A549 (cell line): ENCODE results near the gene BCL3. TPM values are rescaled to one million over a fixed set of nuclear protein-coding genes. Genes with fewer than 3 reads are reported as not detected.

ENCODE experiments used
- BHLHE40 ChIP-seq: IDR thresholded peaks from 2 replicates; pipeline ENCODE4 v1.6.1; 2012; ENCODE audit warnings: low read depth, low read length, inconsistent platforms
- CBX2 ChIP-seq: fragments of 200-600 bp; sonication (generic); IDR thresholded peaks from 2 replicates; pipeline ENCODE4 v1.6.1; 2016; ENCODE audit warnings: low read depth, mild to moderate bottlenecking, borderline replicate concordance
- CBX8 ChIP-seq: fragments of 200-600 bp; sonication (generic); IDR thresholded peaks from 2 replicates; pipeline ENCODE4 v1.6.1; 2016
- CHD2 ChIP-seq: fragments of 150-350 bp; IDR thresholded peaks from 2 replicates; pipeline ENCODE4 v1.6.1; 2014; ENCODE audit warnings: low read length; ENCODE audit not compliant: partially characterized antibody
- CTCF ChIP-seq: fragments of >200 bp; sonication (Bioruptor Twin); formaldehyde crosslinking; IDR thresholded peaks from 3 replicates; pipeline ENCODE4 v1.5.1; 2016
- EHF ChIP-seq: fragments of 250-450 bp; sonication (Bioruptor Pico); IDR thresholded peaks from 2 replicates; pipeline ENCODE4 v1.5.0; 2020; ENCODE audit warnings: mild to moderate bottlenecking
- EHMT2 ChIP-seq: fragments of 200-600 bp; sonication (generic); IDR thresholded peaks from 2 replicates; pipeline ENCODE4 v1.6.1; 2016; ENCODE audit warnings: antibody characterized with exemption, low read depth, mild to moderate bottlenecking, moderate library complexity
- EP300 ChIP-seq, 2 experiments: fragments of >200 bp; sonication (Bioruptor Twin); formaldehyde crosslinking; IDR thresholded peaks; 2 replicates in 1 of 2; 3 replicates in 1 of 2; pipeline ENCODE4 v1.6.1; 2016 to 2017
- FOSB ChIP-seq: fragments of 250-450 bp; sonication (Bioruptor Pico); IDR thresholded peaks from 2 replicates; pipeline ENCODE4 v1.5.0; 2020; ENCODE audit warnings: mild to moderate bottlenecking, moderate library complexity
- FOXS1 ChIP-seq: fragments of 250-450 bp; sonication (Bioruptor Pico); IDR thresholded peaks from 2 replicates; pipeline ENCODE4 v1.5.0; 2020; ENCODE audit warnings: mild to moderate bottlenecking, moderate library complexity
- HDAC2 ChIP-seq: fragments of 200-600 bp; sonication (generic); IDR thresholded peaks from 2 replicates; pipeline ENCODE4 v1.6.1; 2016
- HES2 ChIP-seq: fragments of >200 bp; sonication (Bioruptor Twin); formaldehyde crosslinking; IDR thresholded peaks from 2 replicates; pipeline ENCODE4 v1.6.1; 2016
- HOXA7 ChIP-seq: fragments of 250-450 bp; sonication (Bioruptor Pico); IDR thresholded peaks from 2 replicates; pipeline ENCODE4 v1.5.0; 2020; ENCODE audit warnings: mild to moderate bottlenecking, moderate library complexity
- HOXB13 ChIP-seq: fragments of 250-450 bp; sonication (Bioruptor Pico); IDR thresholded peaks from 2 replicates; pipeline ENCODE4 v1.5.0; 2020; ENCODE audit warnings: low read depth, mild to moderate bottlenecking, moderate library complexity
- HOXB5 ChIP-seq: fragments of 250-450 bp; sonication (Bioruptor Pico); IDR thresholded peaks from 2 replicates; pipeline ENCODE4 v1.5.0; 2020; ENCODE audit warnings: mild to moderate bottlenecking, moderate library complexity
- JUN ChIP-seq, 2 experiments: fragments of >200 bp; sonication (Bioruptor Twin); formaldehyde crosslinking; IDR thresholded peaks; 2 replicates in 1 of 2; 3 replicates in 1 of 2; pipeline ENCODE4 v1.6.1; 2016 to 2017
- JUNB ChIP-seq: fragments of >200 bp; sonication (Bioruptor Twin); formaldehyde crosslinking; IDR thresholded peaks from 2 replicates; pipeline ENCODE4 v1.6.1; 2016
- KDM1A ChIP-seq: fragments of 200-600 bp; sonication (generic); IDR thresholded peaks from 2 replicates; pipeline ENCODE4 v1.6.1; 2016; ENCODE audit warnings: low read depth, mild to moderate bottlenecking
- MAFK ChIP-seq: fragments of 450-650 bp; IDR thresholded peaks from 2 replicates; pipeline ENCODE4 v1.6.1; 2014; ENCODE audit not compliant: partially characterized antibody
- MAX ChIP-seq: IDR thresholded peaks from 2 replicates; pipeline ENCODE4 v1.6.1; 2012
- MAZ ChIP-seq: fragments of 150-350 bp; IDR thresholded peaks from 2 replicates; pipeline ENCODE4 v1.6.1; 2014; ENCODE audit warnings: antibody characterized with exemption, low read depth, low read length, borderline replicate concordance
- NFE2L2 ChIP-seq: fragments of 150-350 bp; conservative IDR thresholded peaks from 2 replicates; pipeline ENCODE4 v1.6.1; 2014; ENCODE audit warnings: low read length
- NPAS2 ChIP-seq: fragments of 250-450 bp; sonication (Bioruptor Pico); IDR thresholded peaks from 2 replicates; pipeline ENCODE4 v1.8.0; 2022; ENCODE audit warnings: mild to moderate bottlenecking, moderate library complexity, borderline replicate concordance
- NR3C1 ChIP-seq: fragments of >200 bp; sonication (Bioruptor Twin); formaldehyde crosslinking; IDR thresholded peaks from 3 replicates; pipeline ENCODE4 v1.6.1; 2017
- PBX3 ChIP-seq: IDR thresholded peaks from 2 replicates; pipeline ENCODE4 v1.6.1; 2012
- POLR2A ChIP-seq: IDR thresholded peaks from 2 replicates; pipeline ENCODE4 v1.6.1; 2012; ENCODE audit warnings: mild to moderate bottlenecking, low read length
- POLR2AphosphoS2 ChIP-seq: conservative IDR thresholded peaks from 2 replicates; pipeline ENCODE4 v1.6.1; 2012; ENCODE audit warnings: low read length, improper control_type of control experiment, inconsistent platforms
- RARB ChIP-seq: fragments of 250-450 bp; sonication (Bioruptor Pico); IDR thresholded peaks from 2 replicates; pipeline ENCODE4 v1.8.0; 2021; ENCODE audit warnings: mild to moderate bottlenecking, moderate library complexity
- RCOR1 ChIP-seq: fragments of 150-350 bp; IDR thresholded peaks from 2 replicates; pipeline ENCODE4 v1.6.1; 2014; ENCODE audit warnings: antibody characterized with exemption, low read length, low read depth
- RNF2 ChIP-seq: fragments of 200-600 bp; sonication (generic); IDR thresholded peaks from 2 replicates; pipeline ENCODE4 v1.6.1; 2016; ENCODE audit warnings: low read depth, mild to moderate bottlenecking, antibody characterized with exemption, moderate library complexity, borderline replicate concordance
- TFCP2L1 ChIP-seq: fragments of 250-450 bp; sonication (Bioruptor Pico); IDR thresholded peaks from 2 replicates; pipeline ENCODE4 v1.5.0; 2021; ENCODE audit warnings: mild to moderate bottlenecking
- USF2 ChIP-seq: fragments of 450-650 bp; IDR thresholded peaks from 2 replicates; pipeline ENCODE4 v1.6.1; 2014; ENCODE audit warnings: antibody characterized with exemption
- ZC3H11A ChIP-seq: fragments of 450-650 bp; IDR thresholded peaks from 2 replicates; pipeline ENCODE4 v1.6.1; 2014; ENCODE audit warnings: antibody characterized with exemption, mild to moderate bottlenecking
- ZFP36 ChIP-seq: fragments of 450-650 bp; IDR thresholded peaks from 2 replicates; pipeline ENCODE4 v1.6.1; 2014; ENCODE audit warnings: borderline replicate concordance; ENCODE audit not compliant: partially characterized antibody
- ZNF302 ChIP-seq: fragments of 250-450 bp; sonication (Bioruptor Pico); IDR thresholded peaks from 2 replicates; pipeline ENCODE4 v1.9.0; 2021; ENCODE audit warnings: inconsistent platforms, mild to moderate bottlenecking, moderate library complexity
- ZSCAN20 ChIP-seq: fragments of 250-450 bp; sonication (Bioruptor Pico); IDR thresholded peaks from 2 replicates; pipeline ENCODE4 v1.8.0; 2022; ENCODE audit warnings: mild to moderate bottlenecking, moderate library complexity
- polyA plus RNA-seq, 4 experiments: library from polyadenylated mRNA; depleted of rRNA in 3 of 4; stranded (reverse); fragments of >200 nt; fragmentation: RNase III in 1 of 4; extraction: RNeasy Plus Mini Kit Qiagen cat#74134 plus additional on column Dnase treatment in 1 of 4; gene quantifications; 2 replicates in 3 of 4; 3 replicates in 1 of 4; pipeline ENCODE4 v1.2.3, GENCODE V29; 2011 to 2017
- TF ChIP-seq, protein P1 (sequence below): fragments of 250-450 bp; sonication (Bioruptor Pico); IDR thresholded peaks from 2 replicates; pipeline ENCODE4 v1.5.0; 2021; ENCODE audit warnings: mild to moderate bottlenecking, moderate library complexity, borderline replicate concordance
- TF ChIP-seq, protein P2 (sequence below): fragments of 150-350 bp; IDR thresholded peaks from 2 replicates; pipeline ENCODE4 v1.6.1; 2014; ENCODE audit warnings: low read depth, mild to moderate bottlenecking, low read length

Gene BCL3
- polyA plus RNA-seq, 2 of the 4 experiments (the other 2 are of a cell fraction) = 22.6 to 72.1 TPM

- no peak for TF ChIP-seq CBX8
- TF ChIP-seq EHF (CRISPR knock-in tag) = no peak
- no peak for TF ChIP-seq ZC3H11A
- TF ChIP-seq FOSB (CRISPR knock-in tag) = no peak; the same call in 1 of the 2 replicates
- no peak for TF ChIP-seq RCOR1
- no peak for TF ChIP-seq FOXS1 (CRISPR knock-in tag)
- TF ChIP-seq, protein P1, sequence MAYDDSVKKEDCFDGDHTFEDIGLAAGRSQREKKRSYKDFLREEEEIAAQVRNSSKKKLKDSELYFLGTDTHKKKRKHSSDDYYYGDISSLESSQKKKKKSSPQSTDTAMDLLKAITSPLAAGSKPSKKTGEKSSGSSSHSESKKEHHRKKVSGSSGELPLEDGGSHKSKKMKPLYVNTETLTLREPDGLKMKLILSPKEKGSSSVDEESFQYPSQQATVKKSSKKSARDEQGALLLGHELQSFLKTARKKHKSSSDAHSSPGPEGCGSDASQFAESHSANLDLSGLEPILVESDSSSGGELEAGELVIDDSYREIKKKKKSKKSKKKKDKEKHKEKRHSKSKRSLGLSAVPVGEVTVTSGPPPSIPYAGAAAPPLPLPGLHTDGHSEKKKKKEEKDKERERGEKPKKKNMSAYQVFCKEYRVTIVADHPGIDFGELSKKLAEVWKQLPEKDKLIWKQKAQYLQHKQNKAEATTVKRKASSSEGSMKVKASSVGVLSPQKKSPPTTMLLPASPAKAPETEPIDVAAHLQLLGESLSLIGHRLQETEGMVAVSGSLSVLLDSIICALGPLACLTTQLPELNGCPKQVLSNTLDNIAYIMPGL = no peak
- TF ChIP-seq TFCP2L1 (CRISPR knock-in tag) = no peak
- no peak for TF ChIP-seq POLR2AphosphoS2
- no peak for TF ChIP-seq NFE2L2
- 0 out of 2 replicates have a peak, but pooled peaks have one; percentile 40 for TF ChIP-seq HDAC2
- no peak for TF ChIP-seq MAZ
- no peak for TF ChIP-seq EHMT2
- TF ChIP-seq, protein P2, sequence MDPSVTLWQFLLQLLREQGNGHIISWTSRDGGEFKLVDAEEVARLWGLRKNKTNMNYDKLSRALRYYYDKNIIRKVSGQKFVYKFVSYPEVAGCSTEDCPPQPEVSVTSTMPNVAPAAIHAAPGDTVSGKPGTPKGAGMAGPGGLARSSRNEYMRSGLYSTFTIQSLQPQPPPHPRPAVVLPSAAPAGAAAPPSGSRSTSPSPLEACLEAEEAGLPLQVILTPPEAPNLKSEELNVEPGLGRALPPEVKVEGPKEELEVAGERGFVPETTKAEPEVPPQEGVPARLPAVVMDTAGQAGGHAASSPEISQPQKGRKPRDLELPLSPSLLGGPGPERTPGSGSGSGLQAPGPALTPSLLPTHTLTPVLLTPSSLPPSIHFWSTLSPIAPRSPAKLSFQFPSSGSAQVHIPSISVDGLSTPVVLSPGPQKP = no peak
- TF ChIP-seq NR3C1 = no peak
- TF ChIP-seq PBX3 = no peak
- TF ChIP-seq HOXA7 (CRISPR knock-in tag) = no peak
- TF ChIP-seq ZNF302 (CRISPR knock-in tag) = no peak
- TF ChIP-seq CBX2 = no peak
- TF ChIP-seq POLR2A = no peak
- no peak for TF ChIP-seq MAFK
- peak; percentile 83 for TF ChIP-seq KDM1A
- peak; percentile 75 for TF ChIP-seq HOXB5 (CRISPR knock-in tag)
- no peak for TF ChIP-seq CTCF
- TF ChIP-seq BHLHE40 = no peak
- peak; percentile 42; the same call in 1 of the 2 replicates for TF ChIP-seq HOXB13 (CRISPR knock-in tag)
- peak; percentile 72; the same call in 1 of the 2 replicates for TF ChIP-seq MAX
- peak; percentile 98 for TF ChIP-seq ZFP36
- TF ChIP-seq RNF2 = no peak
- TF ChIP-seq NPAS2 = no peak
- TF ChIP-seq HES2 = no peak
- no peak for TF ChIP-seq JUN (IDR thresholded peaks at IDR 0.05)
- TF ChIP-seq EP300 (IDR thresholded peaks at IDR 0.05) = no peak
- no peak for TF ChIP-seq ZSCAN20 (CRISPR knock-in tag)
- TF ChIP-seq RARB (CRISPR knock-in tag) = no peak
- no peak for TF ChIP-seq USF2
- TF ChIP-seq CHD2 = no peak
- TF ChIP-seq JUNB = no peak
Measured at GRCh38 chr19:44722131-44723121, 26.1 kb upstream of the BCL3 start (continued).
